ENCODE measurements around the gene HBQ1. TPM values are rescaled to one million over a fixed set of nuclear protein-coding genes. Genes with fewer than 3 reads are reported as not detected.
"Not testable (repeated sequence)": the region's sequence is repeated elsewhere in the genome, so short reads cannot be mapped to it uniquely, and the experiment has no call there.

HBQ1 gene
- total RNA-seq, 2 donors from 2014 or later, result not detected

GRCh38 chr16:173211-173854 lies 6.9 kb upstream of the HBQ1 start:
- intact Hi-C loops (cut with DNase I, micrococcal nuclease); ATAC-seq; DNase-seq: not testable (repeated sequence)

- ATAC-seq (peak; percentile 40), DNase-seq (peak in 1 of 2 donors; percentile 35)
- intact Hi-C loops (cut with DNase I, micrococcal nuclease), result not testable (repeated sequence)
Observed at GRCh38 chr16:173928-174769, 6.1 kb upstream of the HBQ1 start.

- intact Hi-C loops (cut with DNase I, micrococcal nuclease), result no loop called here
- ATAC-seq, result no peak
Observed at GRCh38 chr16:175011-175949, 5.0 kb upstream of the HBQ1 start.

DNA sequence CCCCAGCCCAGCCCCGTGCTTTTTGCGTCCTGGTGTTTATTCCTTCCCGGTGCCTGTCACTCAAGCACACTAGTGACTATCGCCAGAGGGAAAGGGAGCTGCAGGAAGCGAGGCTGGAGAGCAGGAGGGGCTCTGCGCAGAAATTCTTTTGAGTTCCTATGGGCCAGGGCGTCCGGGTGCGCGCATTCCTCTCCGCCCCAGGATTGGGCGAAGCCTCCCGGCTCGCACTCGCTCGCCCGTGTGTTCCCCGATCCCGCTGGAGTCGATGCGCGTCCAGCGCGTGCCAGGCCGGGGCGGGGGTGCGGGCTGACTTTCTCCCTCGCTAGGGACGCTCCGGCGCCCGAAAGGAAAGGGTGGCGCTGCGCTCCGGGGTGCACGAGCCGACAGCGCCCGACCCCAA lies 4.3 kb upstream of the HBQ1 start:
- DNase-seq; intact Hi-C loops (cut with DNase I, micrococcal nuclease): not testable (repeated sequence)
- peak; percentile 2 for ATAC-seq

More at GRCh38 chr16:175011-175949, 5.0 kb upstream of the HBQ1 start:
- DNase-seq, result no peak

GRCh38 chr16:176477-177382 lies 3.5 kb upstream of the HBQ1 start, which contains the start of gene HBA1:
Gene HBA1 (plus strand): TSS chr16:176680. CDS start chr16:176717, 37 bp downstream.
- intact Hi-C loops (cut with DNase I, micrococcal nuclease); DNase-seq: not testable (repeated sequence)
- peak; percentile 50 for ATAC-seq

GRCh38 chr16:177394-177822 lies 2.9 kb upstream of the HBQ1 start:
- intact Hi-C loops (cut with DNase I, micrococcal nuclease), result no loop called here
- DNase-seq (no peak), ATAC-seq (no peak)

DNA sequence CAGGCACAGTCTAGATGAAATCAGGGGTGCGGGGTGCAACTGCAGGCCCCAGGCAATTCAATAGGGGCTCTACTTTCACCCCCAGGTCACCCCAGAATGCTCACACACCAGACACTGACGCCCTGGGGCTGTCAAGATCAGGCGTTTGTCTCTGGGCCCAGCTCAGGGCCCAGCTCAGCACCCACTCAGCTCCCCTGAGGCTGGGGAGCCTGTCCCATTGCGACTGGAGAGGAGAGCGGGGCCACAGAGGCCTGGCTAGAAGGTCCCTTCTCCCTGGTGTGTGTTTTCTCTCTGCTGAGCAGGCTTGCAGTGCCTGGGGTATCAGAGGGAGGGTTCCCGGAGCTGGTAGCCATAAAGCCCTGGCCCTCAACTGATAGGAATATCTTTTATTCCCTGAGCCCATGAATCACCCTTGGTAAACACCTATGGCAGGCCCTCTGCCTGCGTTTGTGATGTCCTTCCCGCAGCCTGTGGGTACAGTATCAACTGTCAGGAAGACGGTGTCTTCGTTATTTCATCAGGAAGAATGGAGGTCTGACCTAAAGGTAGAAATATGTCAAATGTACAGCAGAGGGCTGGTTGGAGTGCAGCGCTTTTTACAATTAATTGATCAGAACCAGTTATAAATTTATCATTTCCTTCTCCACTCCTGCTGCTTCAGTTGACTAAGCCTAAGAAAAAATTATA lies 2.1 kb upstream of the HBQ1 start:
- ATAC-seq, result no peak
- intact Hi-C loops (cut with DNase I, micrococcal nuclease), result no loop called here
- DNase-seq, result no peak

- intact Hi-C loops (cut with DNase I, micrococcal nuclease), result no loop called here
- no peak for ATAC-seq
- DNase-seq, result no peak
Observed at GRCh38 chr16:178668-179015, 1.6 kb upstream of the HBQ1 start.

GRCh38 chr16:179211-180092 lies 807 bp upstream of the HBQ1 start:
- ATAC-seq, result no peak
- no peak for DNase-seq
- intact Hi-C loops (cut with DNase I, micrococcal nuclease), result loop anchor here in 1 of 2 donors (5.0 kb wide), 1 partner anchor 72 kb away; no protein-coding TSS in a partner anchor

DNA sequence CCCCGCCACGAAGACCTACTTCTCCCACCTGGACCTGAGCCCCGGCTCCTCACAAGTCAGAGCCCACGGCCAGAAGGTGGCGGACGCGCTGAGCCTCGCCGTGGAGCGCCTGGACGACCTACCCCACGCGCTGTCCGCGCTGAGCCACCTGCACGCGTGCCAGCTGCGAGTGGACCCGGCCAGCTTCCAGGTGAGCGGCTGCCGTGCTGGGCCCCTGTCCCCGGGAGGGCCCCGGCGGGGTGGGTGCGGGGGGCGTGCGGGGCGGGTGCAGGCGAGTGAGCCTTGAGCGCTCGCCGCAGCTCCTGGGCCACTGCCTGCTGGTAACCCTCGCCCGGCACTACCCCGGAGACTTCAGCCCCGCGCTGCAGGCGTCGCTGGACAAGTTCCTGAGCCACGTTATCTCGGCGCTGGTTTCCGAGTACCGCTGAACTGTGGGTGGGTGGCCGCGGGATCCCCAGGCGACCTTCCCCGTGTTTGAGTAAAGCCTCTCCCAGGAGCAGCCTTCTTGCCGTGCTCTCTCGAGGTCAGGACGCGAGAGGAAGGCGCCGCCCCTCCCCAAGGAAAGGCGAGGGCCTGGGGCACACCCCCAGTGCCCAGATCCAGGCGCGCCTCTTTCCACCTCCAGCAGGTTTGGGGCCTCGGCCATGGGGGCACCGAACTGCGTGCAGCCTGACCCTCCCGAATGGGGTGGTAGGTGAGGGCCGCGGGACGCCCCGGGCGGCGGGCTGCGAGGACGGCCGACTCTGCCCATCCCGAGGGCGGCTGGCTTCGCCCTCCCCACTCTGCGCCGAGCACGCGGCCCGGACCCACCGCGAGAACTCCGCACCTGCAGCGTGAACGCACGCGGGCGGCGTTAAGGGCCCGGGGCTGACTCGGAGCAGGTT lies 664 bp downstream of the HBQ1 start:
- intact Hi-C loops (cut with DNase I, micrococcal nuclease), result loop anchor here in 1 of 2 donors (5.0 kb wide), 1 partner anchor 74 kb away; no protein-coding TSS in a partner anchor
- DNase-seq (peak in 1 of 2 donors; percentile 82), ATAC-seq (peak; percentile 80)

- intact Hi-C loops (cut with DNase I, micrococcal nuclease), result loop anchor here in 1 of 2 donors (5.0 kb wide), 1 partner anchor 74 kb away; no protein-coding TSS in a partner anchor
- ATAC-seq (peak; percentile 5), DNase-seq (peak in 1 of 2 donors; percentile 48)
Observed at GRCh38 chr16:181565-182021, 1.3 kb downstream of the HBQ1 start.

- intact Hi-C loops (cut with DNase I, micrococcal nuclease), result loop anchor here in 1 of 2 donors (5.0 kb wide), 1 partner anchor 76 kb away; no protein-coding TSS in a partner anchor
- ATAC-seq (no peak), DNase-seq (no peak)
Observed at GRCh38 chr16:183005-183404, 2.7 kb downstream of the HBQ1 start.

GRCh38 chr16:185213-185612 lies 5.0 kb downstream of the HBQ1 start:
- no peak for DNase-seq
- no peak for ATAC-seq
- intact Hi-C loops (cut with DNase I, micrococcal nuclease), result no loop called here

- no peak for ATAC-seq
- DNase-seq, result no peak
- intact Hi-C loops (cut with DNase I, micrococcal nuclease), result no loop called here
Observed at GRCh38 chr16:185691-186090, 5.4 kb downstream of the HBQ1 start.

DNA sequence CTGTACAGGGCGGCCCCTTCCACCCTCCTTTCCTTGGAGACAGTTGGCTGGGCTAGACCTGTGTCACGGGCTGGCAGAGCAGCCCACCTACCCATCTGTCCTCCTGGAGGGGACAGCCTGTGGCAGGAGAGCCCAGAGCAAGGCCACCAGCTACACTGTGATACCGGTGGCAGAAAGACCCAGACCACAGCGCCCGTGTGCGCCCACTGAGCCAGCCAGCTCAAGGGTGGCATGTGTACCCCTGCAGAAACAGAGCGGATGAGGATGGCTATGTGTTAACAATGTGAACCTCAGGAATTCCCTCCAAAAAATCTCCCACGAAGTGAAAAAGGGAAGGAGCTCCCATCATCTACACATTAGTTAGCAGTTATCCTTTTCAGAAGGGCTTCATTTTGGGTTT lies 7.1 kb downstream of the HBQ1 start:
- intact Hi-C loops (cut with DNase I, micrococcal nuclease), result no loop called here
- ATAC-seq (no peak), DNase-seq (no peak)

Data from left colon (tissue), 2 donors.